ENCODE measurements around the gene CCL1.

Gene CCL1

DNA sequence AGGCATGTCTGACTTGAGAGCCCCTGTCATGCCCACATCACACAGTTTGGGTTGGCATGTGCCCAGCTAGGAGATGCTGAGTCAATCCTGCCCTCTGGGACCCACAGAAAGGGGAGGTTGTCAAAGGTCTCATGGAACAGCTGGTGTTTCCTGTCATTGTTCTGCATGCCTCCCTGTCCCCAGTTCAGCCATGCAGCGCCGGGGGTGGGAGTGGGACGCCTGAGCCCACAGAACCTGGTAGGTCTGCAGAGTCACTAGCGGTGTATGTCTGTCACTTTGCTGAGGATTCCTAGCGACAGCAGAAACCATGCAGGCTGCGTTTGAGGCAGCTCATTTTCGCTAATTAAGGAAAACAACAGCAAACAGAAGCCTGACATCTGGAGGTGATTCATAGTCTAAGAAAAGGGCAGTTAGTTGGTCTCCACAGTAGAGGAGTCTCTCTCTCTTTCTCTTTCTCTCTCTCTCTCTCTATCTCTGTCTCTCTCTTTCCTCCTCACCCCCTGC lies 19.6 kb upstream of the CCL1 start:
- no peak for DNase-seq

DNA sequence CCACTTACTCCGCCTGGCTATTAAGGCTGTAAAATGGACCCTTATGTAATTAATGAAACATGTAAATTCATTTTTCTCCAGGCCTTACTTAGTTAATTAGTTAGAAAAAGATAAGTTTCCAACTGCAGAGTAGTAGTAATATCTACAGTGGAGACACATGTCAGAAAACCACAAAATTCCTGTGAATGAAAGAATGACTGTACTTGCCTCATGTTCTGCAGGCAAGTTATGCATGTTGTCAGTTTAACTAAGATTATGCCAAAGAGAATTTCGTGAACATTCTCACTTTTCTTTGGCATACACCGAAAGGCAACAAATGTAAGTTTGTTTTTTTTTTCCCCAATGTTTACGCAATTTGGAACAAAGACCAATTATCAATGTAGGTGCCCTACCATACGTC lies 16.8 kb upstream of the CCL1 start:
- DNase-seq, result no peak

DNA sequence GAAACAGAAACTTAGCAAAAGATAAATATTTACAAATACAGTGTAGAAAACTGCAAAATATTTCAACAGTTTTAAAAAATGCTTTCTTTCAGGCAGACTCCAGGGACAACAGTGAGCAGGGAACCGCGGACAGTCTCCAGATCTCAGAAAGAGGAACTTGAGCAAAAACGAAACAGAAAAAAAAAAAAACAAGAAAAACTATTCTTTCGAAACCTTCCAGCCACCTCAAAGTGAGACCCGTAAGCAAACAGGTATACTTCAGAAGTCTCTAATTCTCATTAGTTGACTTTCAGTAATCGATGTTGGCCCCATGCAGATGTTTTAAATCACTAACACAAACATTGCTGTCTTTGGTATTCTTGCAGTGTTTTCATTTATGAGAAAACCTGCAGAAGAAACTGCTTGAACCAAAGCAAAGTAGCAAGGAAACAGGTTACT lies 15.7 kb upstream of the CCL1 start:
- DNase-seq, result no peak

DNA sequence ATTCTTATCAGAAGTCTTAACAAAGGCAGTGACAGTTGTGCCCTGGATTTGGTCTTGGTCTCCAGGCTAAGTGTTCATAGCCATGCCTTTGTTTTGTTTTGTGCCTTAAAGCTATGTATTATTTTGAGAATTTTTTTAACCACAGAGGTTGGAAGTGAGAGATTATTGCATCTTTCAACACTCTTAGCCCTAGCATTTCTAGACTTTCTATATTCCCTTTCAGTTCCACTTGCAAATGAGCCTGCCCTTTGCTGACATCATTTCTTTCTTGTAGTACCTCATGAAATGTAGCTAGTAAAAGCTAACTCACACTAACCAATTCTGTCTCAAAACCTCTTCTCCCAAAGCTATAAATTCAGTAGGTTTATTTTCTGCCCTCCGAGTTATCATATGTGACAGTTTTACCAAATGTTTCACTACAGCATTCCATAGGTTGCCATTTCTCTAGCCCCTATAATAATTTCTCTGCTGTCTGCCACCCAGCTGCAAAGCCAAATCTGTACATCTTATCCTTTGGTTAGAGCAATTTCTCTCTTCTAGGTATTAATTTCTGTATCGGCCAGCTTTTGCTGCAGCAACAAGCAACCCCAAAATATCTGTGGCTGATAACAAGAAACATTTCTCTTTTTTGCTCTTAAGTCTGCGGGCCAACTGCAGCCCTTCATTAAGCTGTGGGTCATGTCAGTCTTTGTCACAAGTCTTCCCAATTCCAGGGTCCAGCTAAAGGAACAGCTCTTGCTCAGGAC lies 14.2 kb upstream of the CCL1 start:
- no peak for DNase-seq

DNA sequence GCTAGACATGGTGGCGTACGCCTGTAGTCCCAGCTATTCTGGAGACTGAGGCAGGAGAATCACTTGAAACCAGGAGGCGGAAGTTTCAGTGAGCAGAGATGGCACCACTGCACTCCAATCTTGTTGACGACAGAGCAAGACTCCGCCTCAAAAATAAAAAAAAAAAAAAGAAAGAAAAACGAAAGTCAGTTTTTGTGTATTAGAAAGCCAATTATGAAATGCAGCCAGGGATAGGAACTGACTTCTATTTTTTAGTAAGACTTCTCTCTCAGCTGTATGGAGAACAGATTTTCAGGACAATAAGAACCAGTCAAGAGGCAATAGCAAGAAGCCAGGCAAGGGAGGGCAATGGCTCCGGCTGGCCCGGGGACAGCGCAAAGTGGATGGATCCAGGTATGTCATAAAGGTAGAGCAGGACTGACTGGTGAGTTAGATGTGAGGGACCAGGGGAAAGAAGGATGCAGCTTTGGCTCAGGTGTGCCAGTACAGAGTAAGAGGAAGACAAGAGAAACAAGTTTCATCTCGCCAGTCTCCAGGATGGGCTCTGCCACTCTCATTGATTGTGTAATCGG lies 12.5 kb upstream of the CCL1 start:
- DNase-seq, result no peak

DNA sequence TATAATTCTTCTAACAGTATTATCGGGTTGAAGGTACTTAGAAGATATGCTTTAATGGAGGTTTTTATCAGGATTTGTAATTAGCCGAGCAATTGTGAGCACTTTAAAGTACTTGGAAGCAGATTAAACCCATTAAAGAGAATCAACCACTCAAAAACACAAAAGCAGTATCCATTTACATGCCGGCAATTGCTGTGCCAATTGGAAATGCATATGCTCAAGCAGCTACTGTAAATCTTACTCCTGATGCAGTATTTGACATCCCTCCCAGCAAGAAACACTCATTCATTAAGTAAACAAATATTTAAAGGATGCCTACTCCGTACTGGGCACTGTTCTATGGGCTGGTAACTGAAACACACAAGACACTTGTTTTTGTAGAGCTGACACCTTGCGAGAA lies 11.4 kb upstream of the CCL1 start:
- DNase-seq, result no peak

DNA sequence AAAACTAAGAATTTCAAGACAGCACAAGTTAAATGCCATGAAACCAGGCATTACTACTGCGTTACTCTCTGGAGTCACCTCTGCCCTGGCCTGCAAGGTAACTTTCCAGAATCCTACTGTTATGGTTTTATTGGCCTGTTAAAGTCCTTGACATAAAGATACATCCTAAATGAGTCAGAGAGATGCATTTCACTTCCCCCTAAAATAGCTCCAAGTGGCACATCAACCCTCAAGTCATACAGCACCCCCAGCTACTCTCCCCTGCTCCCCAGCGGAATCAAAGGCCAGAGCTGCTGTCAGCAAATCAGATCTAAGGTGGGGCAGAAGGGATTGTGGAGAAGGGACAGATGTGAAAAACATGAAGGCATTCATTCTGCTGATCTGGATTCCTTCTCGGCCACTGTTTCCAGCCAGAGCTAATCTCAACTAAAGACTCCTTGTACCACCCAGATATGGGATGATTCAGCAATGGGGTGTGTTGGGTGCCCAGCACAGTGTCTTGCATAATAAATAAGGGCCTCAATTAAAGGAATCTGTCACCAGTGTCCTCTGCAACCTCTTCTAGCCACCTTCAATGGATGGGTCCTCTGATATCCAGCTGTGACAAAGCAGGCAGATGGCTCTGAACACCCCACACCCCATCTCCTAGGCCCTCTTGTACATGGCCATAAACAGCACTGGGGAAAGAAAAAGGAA lies 8.5 kb upstream of the CCL1 start:
- no peak for DNase-seq

DNA sequence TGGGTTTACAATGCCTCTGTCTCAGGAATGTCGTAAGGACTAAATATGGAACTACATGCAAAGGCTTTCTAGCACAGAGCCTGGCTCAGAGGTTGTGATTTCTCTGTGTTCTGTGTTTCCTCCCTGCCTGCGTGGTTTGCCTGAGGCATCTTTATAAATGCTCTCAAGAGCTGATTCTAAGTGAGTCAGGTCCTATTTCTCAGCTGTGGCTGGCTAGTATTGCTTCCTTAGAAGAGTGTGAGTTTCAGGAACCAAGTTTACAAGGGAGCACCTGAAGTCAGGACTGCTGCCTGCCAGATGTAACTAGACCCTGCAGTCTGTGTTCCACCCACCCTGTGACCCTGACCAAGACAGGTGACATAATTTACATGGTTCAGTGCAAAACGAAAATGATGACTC lies 8.0 kb upstream of the CCL1 start:
- no peak for DNase-seq

DNA sequence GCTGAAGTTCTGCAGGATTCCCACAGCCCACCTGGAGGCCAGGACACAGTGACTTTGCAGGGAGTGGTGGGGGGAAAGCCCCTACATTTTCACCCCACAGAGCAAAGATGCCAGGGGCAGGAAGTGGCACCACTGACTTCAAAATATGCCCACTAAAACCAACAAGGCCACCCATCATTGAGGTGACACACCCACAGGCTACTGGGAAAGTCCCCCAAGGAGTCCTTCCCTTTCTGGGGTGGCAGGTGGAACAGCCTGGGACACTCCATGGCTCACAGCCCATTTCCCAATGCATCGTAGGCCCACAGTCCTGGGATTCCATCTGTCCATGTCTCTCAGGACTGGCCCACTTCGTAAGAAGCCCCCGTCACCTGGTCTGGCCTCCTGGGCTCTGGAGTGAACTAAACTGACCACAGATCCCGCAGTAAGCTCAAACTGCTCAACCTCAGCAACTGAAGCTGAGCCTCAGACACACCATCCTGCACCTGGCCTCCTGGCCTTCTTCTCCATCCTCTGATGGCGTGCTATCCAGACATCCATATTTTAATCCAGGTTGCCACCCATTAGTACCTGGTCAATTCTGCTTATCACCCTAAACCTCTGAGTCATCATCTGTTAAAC lies 7.5 kb upstream of the CCL1 start:
- DNase-seq, result no peak

DNA sequence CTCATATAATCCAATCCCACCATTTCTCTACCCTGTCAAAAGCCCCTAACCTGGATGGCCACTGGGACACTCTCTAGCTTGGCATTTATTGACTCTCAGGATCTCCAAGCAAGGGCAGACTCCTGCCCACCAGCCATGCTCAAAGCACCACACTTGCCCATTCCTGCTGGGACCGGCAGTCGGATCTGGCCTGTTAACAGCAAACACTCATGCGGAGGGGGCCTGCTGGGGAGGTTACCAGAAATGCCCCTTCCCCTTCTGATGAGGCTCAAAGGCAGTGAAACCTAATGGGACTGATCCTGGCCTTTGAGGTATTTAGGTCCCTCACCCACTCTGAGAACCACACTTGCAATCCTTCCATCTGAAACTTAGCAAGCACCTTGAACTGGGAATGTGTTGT lies 6.5 kb upstream of the CCL1 start:
- no peak for DNase-seq

DNA sequence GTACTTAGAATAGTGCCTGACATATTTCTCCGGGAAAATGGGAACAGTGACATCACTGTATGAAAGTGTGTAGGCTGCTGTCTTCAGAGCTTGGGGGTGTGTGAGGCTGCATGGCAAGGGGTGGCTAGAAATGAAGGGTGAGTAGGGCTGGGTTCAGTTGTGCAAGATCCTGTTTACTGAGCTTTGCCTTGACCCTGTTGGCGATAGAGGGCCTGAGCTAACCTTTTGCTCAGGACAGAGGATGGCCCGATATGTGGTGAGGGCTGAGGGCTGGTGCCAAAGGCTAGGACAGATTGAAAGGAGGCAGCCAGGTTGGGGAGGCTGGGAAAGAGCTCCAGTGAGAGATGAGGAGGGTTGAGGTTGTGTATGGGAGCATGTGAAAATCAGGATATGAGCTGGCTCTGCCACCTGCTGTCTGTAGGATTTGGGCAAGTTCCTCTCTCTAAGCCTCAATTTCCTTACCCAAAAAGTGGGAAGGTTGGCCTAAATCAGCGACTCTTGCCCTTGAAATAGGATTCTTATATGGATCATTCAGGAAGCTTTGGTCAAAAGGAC lies 6.0 kb upstream of the CCL1 start:
- DNase-seq, result no peak

DNA sequence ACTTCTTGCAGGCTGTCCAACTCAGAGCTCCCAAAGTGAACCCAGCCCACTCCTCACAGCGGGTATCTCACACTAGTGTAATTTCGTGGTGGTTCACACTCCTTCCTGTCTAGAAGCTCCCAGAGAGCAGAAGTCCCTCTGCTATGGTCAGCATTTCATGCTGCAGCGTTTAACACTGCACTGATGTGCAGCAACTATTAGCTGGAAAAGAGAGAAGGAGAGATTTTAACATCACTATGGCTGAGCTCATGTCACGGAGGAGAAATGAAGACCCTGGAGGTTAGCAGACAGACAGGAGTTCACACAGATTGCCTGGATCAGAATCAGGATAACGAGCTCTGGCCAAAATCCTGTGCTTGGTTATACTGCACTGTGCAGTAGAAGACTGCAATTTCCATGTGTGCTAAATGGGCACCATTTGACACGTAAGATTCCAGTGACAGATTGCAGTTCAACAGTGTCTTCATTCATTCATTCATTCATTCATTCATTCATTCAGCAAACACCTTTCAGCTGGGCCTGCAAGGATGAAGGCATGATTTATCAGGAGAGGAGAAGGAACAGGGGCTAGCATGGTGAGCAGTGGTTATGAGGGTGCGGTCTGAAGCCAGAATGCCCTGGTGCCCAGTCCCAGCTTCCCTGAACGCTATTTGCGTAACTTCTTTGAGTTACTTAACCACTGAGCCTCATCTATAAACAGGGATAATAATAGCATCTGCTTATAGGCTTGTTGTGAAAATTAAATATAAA lies 5.3 kb upstream of the CCL1 start:
- no peak for DNase-seq

DNA sequence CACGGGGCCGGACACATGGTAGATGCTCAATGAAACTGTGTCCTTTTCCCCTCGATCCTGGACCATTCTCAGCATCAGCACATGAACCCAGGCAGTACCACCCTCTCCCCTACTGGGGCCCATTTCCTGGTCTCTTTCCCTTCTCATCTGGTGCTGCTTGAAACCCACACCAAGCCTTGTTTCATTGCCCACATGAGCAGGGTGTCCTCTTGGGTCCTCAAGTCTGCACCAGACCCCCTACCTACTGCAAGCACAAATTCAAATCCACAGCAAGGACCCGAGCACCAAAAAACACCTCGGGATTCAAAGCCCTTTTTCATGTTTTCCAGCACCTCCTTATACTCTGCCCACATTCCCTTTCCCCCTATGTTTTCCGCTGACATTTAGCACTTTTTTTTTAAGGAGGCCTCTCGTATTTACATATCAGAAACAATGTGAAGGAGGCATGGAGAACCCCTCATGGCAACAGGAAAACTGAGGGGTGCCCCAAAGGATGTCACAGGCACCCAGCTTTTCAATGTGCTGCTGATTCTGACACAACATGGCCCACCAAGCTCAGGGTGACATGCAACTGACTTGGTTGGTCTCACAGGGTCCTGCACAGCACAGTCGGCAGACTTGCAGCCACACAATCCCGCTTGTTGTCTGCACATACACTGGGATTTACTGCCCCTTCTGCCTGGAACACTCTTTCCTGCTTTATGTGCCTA lies 4.6 kb upstream of the CCL1 start:
- DNase-seq, result no peak

DNA sequence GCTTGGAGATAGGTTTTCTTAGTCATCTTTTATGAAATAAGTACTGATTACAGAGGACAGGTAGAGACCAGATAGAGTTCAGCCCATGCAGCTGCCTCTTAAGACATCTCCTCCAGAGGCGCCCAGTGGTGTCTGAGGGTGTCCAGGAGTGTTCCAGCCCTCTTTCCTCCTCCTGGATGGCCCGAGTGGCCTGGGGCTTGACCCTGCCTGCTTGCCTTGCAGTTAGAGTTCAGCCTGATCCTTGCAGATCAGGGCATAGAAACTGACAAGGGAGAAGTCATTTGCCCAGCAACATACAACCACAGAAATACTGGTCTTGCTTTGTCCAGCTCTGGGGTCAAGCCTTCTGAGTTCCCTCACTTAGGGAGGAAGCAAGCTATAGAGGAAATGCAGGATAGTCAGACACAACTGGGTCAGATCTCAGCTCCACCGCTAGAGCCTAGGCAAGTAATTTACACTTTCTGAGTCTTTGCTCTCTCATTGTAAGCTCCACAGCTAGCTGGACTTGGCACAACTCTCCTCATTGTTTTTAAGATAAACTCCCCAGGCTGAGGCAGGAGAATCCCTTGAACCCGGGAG lies 3.6 kb upstream of the CCL1 start:
- DNase-seq, result no peak

DNA sequence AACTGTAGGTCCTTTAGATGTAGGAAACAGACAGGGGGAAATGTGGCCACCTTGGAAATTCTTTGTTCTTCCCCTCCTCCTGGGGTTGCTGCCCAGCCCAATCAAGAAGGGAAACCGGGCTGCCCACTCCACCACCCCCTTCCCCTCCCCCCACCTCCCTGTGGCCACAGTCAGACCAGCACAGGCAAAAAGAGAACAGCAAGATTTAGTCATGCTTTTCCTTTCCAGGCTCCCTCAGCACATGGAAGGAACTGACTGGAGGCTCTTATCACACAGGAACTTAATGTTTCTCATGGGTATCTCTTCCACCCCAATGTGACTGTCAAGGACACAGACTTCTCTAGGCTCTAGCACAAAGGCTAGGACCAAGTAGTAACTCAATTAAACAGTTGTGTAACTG lies 3.0 kb upstream of the CCL1 start:
- no peak for DNase-seq

DNA sequence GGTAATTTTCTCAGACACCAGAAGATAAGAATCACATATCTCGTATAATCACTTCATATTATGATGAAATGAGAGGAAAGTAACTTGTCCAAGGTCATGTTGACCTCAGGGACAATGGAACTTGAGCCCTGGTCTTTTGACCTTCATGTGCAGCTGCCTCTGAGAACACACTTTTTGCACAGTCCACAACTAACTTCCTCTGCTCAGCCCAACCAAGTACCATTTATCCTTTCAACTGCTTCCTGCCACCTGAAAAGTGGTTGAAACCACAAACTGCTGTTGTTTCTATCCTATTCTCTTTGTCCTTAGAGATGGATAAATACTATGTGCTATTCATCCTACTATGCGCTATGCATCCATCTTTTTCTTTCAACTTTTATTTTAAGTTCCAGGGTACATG lies 2.3 kb upstream of the CCL1 start:
- no peak for DNase-seq

DNA sequence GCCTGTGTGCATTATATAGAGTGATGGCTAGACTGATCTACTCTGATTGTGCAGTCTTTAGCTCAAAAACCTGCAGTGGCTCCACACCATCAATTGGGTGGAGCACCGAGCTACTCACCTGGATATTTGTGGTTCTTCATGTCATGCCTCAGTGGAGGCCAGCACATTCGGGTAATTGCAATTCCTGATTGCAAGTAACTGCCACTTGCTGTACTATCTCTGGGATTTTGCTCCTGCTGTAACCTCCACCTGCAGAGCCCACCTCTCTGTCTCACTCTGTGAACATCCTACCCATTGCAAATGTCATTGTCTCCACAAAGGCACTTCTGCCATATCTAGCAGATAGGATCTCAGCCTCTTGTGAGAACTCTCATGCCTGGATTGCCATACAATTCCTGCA lies 1.7 kb upstream of the CCL1 start:
- no peak for DNase-seq

DNA sequence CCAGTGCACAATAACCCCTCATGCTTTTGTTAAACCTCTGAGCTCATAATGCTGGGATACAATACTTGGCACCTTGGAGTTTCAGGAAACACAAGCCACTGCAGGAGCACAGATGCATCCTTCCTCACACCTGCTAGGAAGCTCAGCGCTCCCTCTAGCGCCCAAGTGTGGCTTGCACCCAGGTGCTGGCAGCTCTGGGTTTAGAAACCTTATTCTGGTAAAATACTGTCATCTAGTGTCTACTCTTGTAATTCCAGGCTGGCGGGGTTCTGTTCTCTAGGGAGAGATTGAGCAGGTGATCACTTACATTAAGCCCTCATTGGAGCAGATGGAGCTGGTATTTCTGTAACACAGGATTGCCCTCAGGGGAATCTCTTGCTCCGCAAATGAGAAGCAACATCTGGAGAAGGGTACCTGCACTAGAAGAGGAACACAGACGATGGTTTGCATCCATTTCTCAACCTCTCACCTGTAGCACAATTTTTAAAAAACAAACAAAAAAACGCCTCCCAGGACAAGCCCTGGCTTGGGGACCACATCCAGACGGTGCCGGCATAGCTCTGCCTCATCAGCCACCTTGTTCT lies 1.5 kb downstream of the CCL1 start:
- DNase-seq, result peak; percentile 75

DNA sequence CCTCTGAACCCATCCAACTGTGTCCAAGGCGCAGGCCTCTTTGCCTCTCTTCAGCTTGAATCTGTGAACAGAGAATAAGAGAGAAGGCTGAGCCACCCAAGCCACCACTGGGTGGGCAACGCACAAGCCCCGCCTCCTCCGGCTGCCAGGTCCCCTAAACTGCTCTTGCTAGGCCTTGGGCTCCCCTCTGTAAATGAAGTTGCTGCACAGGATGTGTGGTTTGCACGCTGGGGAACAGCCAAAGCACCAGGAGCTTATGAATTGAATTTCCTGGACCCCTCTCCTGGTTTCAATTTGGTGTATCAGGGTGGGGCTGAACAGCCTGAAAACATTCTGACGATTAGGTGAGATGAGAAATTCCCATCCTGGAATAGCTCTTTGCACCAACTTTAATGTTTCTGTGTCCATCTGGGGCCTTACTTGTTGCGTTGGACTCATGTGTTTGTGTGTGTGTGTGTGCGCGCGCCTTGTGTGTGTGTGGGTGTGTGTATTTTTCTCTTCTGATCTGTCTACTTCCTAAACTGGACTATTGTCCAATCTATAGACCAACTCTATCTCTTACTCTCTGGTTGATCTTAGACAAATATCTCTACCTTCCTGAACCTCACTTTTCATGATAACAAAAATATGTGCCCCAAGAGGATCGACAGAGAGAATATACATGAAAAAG lies 2.3 kb downstream of the CCL1 start:
- DNase-seq, result no peak

DNA sequence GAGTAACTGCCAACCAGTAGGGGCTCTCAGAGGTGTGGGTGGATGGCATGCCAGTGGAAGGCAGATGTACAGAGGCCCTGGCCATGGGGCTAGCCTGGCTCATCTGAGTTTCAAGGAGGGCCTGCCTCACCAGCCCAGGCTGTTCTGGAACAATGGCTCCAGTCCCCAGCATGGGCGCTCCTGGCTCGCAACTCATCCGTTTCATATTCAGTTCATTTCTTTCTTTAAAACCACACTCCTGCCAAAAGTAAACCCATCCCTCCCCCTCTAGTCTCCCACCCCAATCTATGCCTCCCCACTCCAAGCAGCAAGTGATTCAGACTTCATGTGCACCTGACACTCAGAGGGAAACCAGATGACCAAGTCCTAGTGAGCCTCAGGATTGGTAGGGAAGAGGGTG lies 4.4 kb downstream of the CCL1 start:
- DNase-seq, result no peak

DNA sequence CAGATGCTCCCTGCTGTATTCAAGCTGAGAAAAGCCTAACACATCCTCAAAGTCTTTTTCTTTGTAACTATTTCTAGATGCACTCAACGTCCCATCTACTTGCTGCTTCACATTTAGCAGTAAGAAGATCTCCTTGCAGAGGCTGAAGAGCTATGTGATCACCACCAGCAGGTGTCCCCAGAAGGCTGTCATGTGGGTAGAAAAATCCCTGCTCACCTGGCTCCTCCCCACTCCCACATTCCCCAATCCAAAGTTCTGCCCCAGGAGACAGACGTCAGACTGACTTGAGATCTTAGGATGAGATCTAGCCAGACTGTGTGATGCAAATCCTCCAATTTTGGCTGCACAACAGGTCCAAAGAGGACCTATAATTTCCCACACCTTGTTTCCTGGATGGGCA lies 5.6 kb downstream of the CCL1 start:
- no peak for DNase-seq

Data from CD4-positive, alpha-beta T cell treated with Interleukin-15 for 1 hour (primary cell).